Stomach (tissue), 9 donors: ENCODE results near the gene SARS2. TPM values are rescaled to one million over a fixed set of nuclear protein-coding genes. Genes with fewer than 3 reads are reported as not detected.

ENCODE experiments used
- DNase-seq, 2 donors: peaks; one replicate each; pipeline versions ENCODE4 v3.0.0 to v3.0.0-alpha.2; 2013 to 2019
- H3K27ac ChIP-seq, 5 donors: fragments of 200-600 bp in 4 of 5; sonication (generic) in 4 of 5; one replicate each; pipeline ENCODE4 v1.5.1; 2013 to 2019; ENCODE audit warnings: mild to moderate bottlenecking in 1 of 5, moderate library complexity in 1 of 5
- H3K27me3 ChIP-seq, 3 donors: fragments of 200-600 bp; sonication (generic); one replicate each; pipeline ENCODE4 v1.5.1; 2017 to 2019; ENCODE audit warnings: mixed run types in 1 of 3
- H3K36me3 ChIP-seq, 4 donors: fragments of 200-600 bp; sonication (generic); 1 replicate in 3 of 4; 2 replicates in 1 of 4; pipeline ENCODE4 v1.5.1; 2016 to 2019
- H3K4me1 ChIP-seq, 4 donors: fragments of 200-600 bp; sonication (generic); one replicate each; pipeline ENCODE4 v1.5.1; 2016 to 2019
- H3K4me3 ChIP-seq, 4 donors: fragments of 200-600 bp; sonication (generic) in 3 of 4; one replicate each; pipeline ENCODE4 v1.5.1; 2016 to 2019; ENCODE audit warnings: mild to moderate bottlenecking in 1 of 4
- H3K9me3 ChIP-seq, 4 donors: fragments of 200-600 bp; sonication (generic); one replicate each; pipeline ENCODE4 v1.5.1; 2016 to 2019
- EP300 ChIP-seq: sonication (generic); formaldehyde crosslinking; IDR thresholded peaks from one replicate; pipeline ENCODE4 v1.6.1; 2017; ENCODE audit warnings: antibody characterized with exemption
- POLR2A ChIP-seq, 4 donors: fragments of 450-650 bp; IDR thresholded peaks; one replicate each; pipeline ENCODE4 v1.6.1; 2016; ENCODE audit warnings: antibody characterized with exemption in 4 of 4, control low read depth in 2 of 4, mild to moderate bottlenecking in 1 of 4, moderate library complexity in 1 of 4
- POLR2AphosphoS5 ChIP-seq, 3 donors: sonication (generic); formaldehyde crosslinking; IDR thresholded peaks; one replicate each; pipeline ENCODE4 v1.6.1; 2016; ENCODE audit warnings: antibody characterized with exemption in 3 of 3
- WGBS, 5 donors: extraction: QIAGEN DNeasy Blood & Tissue Kit in 3 of 5; methylation state at CpG; one replicate each; pipeline versions ENCODE4 v1.1.5 to v1.1.7; 2013 to 2018; 5-methylcytosine and 5-hydroxymethylcytosine counted together
- intact Hi-C: fragments of 100-400 bp; cut with DNase I; formaldehyde crosslinking; loops from one replicate; pipeline ENCODE4 v1.15.1; 2023; ENCODE audit warnings: low total_unique reads
- polyA plus RNA-seq, 3 donors: library from polyadenylated mRNA; stranded (reverse); fragments of 200-250 nt; gene quantifications; one replicate each; pipeline ENCODE4 v1.2.3, GENCODE V29; 2013
- total RNA-seq, 5 donors: library from RNA; depleted of rRNA; stranded (reverse); fragments of >200 nt; gene quantifications; one replicate each; pipeline versions ENCODE4 v1.1.0 to v1.2.3, GENCODE V29; 2014 to 2016
- TF ChIP-seq, protein P1 (sequence below), 7 experiments: fragments of 450-650 bp in 4 of 7; fragments of 200-600 bp in 3 of 7; sonication (generic) in 3 of 7; IDR thresholded peaks; one replicate each; pipeline ENCODE4 v1.5.1; 2016 to 2019; ENCODE audit warnings: antibody characterized with exemption in 7 of 7, control low read depth in 2 of 7, mild to moderate bottlenecking in 1 of 7
- donor health status: healthy with polysubstance abuse.
- donor health status: Bipolar disorder and iron deficiency.
- donor health status: healthy.

SARS2 gene
- total and polyA plus RNA-seq, 8 donors: 4.9 to 59.4 (median 27.7) TPM; not detected in 1

DNA sequence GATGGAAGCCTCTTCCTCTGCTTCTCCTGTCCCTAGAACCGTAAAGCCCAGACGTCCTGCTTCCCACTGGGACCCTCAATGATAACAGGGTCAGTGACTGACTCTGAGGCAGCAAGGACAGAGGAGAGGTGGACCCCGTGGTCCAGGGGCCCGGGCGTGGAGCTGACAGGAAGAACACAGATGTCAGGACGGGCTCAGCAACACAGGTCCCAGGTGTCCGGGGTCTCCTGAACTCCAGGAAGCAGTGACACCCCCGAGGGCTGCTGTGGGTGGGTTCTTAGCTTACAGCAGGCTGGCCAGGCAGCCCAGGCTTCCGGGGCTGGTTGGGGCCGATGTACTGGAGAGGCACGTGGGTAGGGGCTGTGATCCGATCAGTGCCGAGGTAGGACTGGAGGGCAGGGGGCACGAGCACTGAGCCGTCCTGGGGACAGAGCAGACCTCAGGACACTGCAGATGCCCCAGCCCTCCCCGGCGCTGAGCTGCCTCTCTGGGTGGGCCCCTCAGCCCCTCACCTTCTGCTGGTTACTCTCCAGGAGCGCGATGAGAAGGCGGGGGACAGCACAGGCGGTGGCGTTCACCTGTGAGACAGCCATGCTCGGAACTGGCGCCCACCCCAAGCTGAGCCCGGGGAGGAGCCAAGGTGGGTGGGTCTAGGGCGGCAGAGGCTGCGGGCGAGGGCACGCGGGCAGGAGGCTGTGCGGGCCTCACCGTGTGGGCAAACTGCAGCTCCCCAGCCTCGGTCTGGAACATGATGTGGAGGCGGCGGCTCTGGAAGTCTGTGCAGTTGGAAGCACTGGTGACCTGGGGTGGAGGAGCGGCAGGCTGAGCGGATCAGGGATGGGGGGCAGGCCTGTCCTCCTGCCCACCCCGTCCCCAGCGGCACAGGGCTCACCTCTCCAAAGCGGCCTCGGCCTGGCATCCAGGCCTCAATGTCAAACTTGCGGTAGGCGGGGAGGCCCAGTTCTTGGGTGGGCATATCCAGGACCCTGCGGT lies 14.9 kb downstream of the SARS2 start:
- Histone ChIP-seq H3K27ac (no peak overlapping the region), H3K27me3 (peaks cover 0 to 18% (median 12%) of the 10 kb centered on the region in 3 donors), H3K36me3 (peaks cover 0 to 23% (median 13%) of the 10 kb centered on the region in 4 donors), H3K4me3 (no peak overlapping the region), H3K9me3 (no peaks in the 10 kb centered on the region), H3K4me1 (peaks cover 0 to 6% (median 0%) of the 10 kb centered on the region in 4 donors)
- DNase-seq: no peak
- intact Hi-C loops: no loop called here
- TF ChIP-seq, protein P1, sequence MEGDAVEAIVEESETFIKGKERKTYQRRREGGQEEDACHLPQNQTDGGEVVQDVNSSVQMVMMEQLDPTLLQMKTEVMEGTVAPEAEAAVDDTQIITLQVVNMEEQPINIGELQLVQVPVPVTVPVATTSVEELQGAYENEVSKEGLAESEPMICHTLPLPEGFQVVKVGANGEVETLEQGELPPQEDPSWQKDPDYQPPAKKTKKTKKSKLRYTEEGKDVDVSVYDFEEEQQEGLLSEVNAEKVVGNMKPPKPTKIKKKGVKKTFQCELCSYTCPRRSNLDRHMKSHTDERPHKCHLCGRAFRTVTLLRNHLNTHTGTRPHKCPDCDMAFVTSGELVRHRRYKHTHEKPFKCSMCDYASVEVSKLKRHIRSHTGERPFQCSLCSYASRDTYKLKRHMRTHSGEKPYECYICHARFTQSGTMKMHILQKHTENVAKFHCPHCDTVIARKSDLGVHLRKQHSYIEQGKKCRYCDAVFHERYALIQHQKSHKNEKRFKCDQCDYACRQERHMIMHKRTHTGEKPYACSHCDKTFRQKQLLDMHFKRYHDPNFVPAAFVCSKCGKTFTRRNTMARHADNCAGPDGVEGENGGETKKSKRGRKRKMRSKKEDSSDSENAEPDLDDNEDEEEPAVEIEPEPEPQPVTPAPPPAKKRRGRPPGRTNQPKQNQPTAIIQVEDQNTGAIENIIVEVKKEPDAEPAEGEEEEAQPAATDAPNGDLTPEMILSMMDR (IDR thresholded peaks at IDR 0.05): no peak
- TF ChIP-seq EP300 (no peak), POLR2AphosphoS5 (IDR thresholded peaks at IDR 0.05) (no peak), POLR2A (IDR thresholded peaks at IDR 0.05) (no peak)
- WGBS, 5 donors: 90 to 95% (median 93%) methylated on average over 37 to 44 of the region's 44 CpGs

- no peaks in the 10 kb centered on the region for H3K9me3 ChIP-seq
- no peak for DNase-seq
- WGBS, 5 donors: 92 to 96% (median 93%) methylated on average over 8 of the region's 8 CpGs
- intact Hi-C loops: no loop called here
- H3K4me3 ChIP-seq: no peak overlapping the region
- peaks cover 0 to 19% (median 12%) of the 10 kb centered on the region in 4 donors for H3K36me3 ChIP-seq
- H3K27me3 ChIP-seq: peaks cover 0 to 18% (median 12%) of the 10 kb centered on the region in 3 donors
- TF ChIP-seq EP300 (no peak), POLR2AphosphoS5 (IDR thresholded peaks at IDR 0.05) (no peak)
- TF ChIP-seq, protein P1 (IDR thresholded peaks at IDR 0.05): no peak
- H3K27ac ChIP-seq: no peak overlapping the region
- peaks cover 0 to 6% (median 0%) of the 10 kb centered on the region in 4 donors for H3K4me1 ChIP-seq
Measured at GRCh38 chr19:38913958-38914357, 16.6 kb downstream of the SARS2 start.

DNA sequence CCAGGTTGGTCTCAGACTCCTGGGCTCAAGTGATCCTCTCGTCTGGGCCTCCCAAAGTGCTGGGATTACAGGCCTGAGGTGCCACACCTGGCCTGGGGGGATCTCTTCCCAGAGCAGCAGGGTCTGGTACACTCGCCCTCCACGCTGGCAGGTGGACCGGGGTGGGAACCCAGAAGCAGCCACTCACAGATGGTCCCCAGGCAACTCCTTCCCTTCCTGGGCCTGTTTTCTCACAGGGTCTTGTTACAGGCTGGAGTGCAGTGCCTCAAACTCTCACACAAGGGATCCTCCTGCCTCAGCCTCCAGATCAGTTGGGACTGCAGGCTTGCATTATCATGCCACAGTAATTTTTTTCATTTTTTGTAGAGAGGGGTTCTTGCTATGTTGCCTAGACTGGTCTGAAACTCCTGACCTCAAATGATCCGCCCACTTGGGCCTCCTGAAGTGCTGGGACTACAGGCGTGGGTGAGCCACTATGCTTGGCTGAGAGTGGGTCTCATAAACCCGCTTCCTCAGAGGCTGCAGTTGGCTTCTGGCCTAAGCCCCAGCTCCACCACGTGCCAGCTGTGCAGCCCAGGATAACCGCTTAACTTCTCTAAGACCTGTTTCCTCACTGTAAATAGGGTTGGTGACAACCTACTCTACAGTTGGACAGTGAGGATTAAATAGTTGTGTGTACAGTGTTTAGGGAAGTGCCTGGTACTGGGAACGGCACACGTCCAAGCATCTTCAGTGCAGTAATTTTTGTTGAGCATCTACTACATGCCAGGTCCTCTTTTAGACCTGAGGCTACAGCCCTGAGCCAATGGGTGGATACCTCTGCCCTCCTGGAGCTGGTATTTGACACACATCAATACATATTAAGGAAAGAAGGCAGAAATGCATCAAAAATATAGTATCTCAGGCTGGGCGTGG lies 17.7 kb downstream of the SARS2 start:
- WGBS, 5 donors: 63 to 81% (median 80%) methylated on average over 8 to 12 of the region's 12 CpGs
- peaks cover 0 to 18% (median 12%) of the 10 kb centered on the region in 3 donors for H3K27me3 ChIP-seq
- peaks cover 5 to 30% (median 23%) of the 10 kb centered on the region in 4 donors for H3K36me3 ChIP-seq
- H3K4me3 ChIP-seq: no peak overlapping the region
- DNase-seq: no peak
- no peaks in the 10 kb centered on the region for H3K9me3 ChIP-seq
- H3K27ac ChIP-seq: no peak overlapping the region
- TF ChIP-seq EP300 (no peak), POLR2A (IDR thresholded peaks at IDR 0.05) (no peak), POLR2AphosphoS5 (IDR thresholded peaks at IDR 0.05) (no peak)
- TF ChIP-seq, protein P1 (IDR thresholded peaks at IDR 0.05): no peak
- H3K4me1 ChIP-seq: peaks cover 0 to 6% (median 0%) of the 10 kb centered on the region in 4 donors
- intact Hi-C loops: no loop called here
